Retina (tissue), 1 donor: ENCODE results near the gene LOC128125822.
"Not testable (repeated sequence)": the region's sequence is repeated elsewhere in the genome, so short reads cannot be mapped to it uniquely, and the experiment has no call there.

ENCODE experiments used
- DNase-seq: peaks from one replicate; pipeline ENCODE4 v3.0.0-alpha.2; 2016

Gene LOC128125822

GRCh38 chr6:63572044-63572746 lies at the start of gene LOC128125822, which contains the start of gene PTP4A1:
Gene LOC128125822, plus strand, starts transcription at chr6:63572480.
Gene PTP4A1, plus strand, starts transcription at chr6:63572480. Its CDS starts 4,401 bp downstream, at chr6:63576881.
- DNase-seq: peak; percentile 99

- DNase-seq: not testable (repeated sequence)
Observed at GRCh38 chr6:63522911-63523287, 49.4 kb upstream of the LOC128125822 start.

GRCh38 chr6:63523630-63524029 lies 48.6 kb upstream of the LOC128125822 start:
- no peak for DNase-seq

GRCh38 chr6:63525186-63525878 lies 46.9 kb upstream of the LOC128125822 start:
- no peak for DNase-seq

- DNase-seq: no peak
Observed at GRCh38 chr6:63526931-63527330, 45.3 kb upstream of the LOC128125822 start.

- DNase-seq: no peak
Observed at GRCh38 chr6:63527658-63528514, 44.4 kb upstream of the LOC128125822 start.

GRCh38 chr6:63529498-63529897 lies 42.8 kb upstream of the LOC128125822 start:
- DNase-seq: no peak

GRCh38 chr6:63530182-63530581 lies 42.1 kb upstream of the LOC128125822 start:
- DNase-seq: no peak

GRCh38 chr6:63530991-63531390 lies 41.3 kb upstream of the LOC128125822 start:
- no peak for DNase-seq

- no peak for DNase-seq
Observed at GRCh38 chr6:63533026-63533425, 39.3 kb upstream of the LOC128125822 start.

GRCh38 chr6:63533952-63534351 lies 38.3 kb upstream of the LOC128125822 start:
- no peak for DNase-seq

- DNase-seq: no peak
Observed at GRCh38 chr6:63537201-63537958, 34.9 kb upstream of the LOC128125822 start.

- DNase-seq: no peak
Observed at GRCh38 chr6:63537959-63538300, 34.4 kb upstream of the LOC128125822 start.

- DNase-seq: no peak
Observed at GRCh38 chr6:63538550-63538949, 33.7 kb upstream of the LOC128125822 start.

- no peak for DNase-seq
Observed at GRCh38 chr6:63543001-63543400, 29.3 kb upstream of the LOC128125822 start.

- no peak for DNase-seq
Observed at GRCh38 chr6:63543982-63544381, 28.3 kb upstream of the LOC128125822 start.

GRCh38 chr6:63546236-63546635 lies 26.0 kb upstream of the LOC128125822 start:
- DNase-seq: no peak

GRCh38 chr6:63546697-63547096 lies 25.6 kb upstream of the LOC128125822 start:
- DNase-seq: no peak

GRCh38 chr6:63549076-63549475 lies 23.2 kb upstream of the LOC128125822 start:
- DNase-seq: no peak

GRCh38 chr6:63553208-63553607 lies 19.1 kb upstream of the LOC128125822 start:
- no peak for DNase-seq

GRCh38 chr6:63553900-63554299 lies 18.4 kb upstream of the LOC128125822 start:
- DNase-seq: no peak

GRCh38 chr6:63554782-63555181 lies 17.5 kb upstream of the LOC128125822 start:
- no peak for DNase-seq

- no peak for DNase-seq
Observed at GRCh38 chr6:63556369-63556768, 15.9 kb upstream of the LOC128125822 start.
